ENCODE results near the gene NAA50. TPM values are rescaled to one million over a fixed set of nuclear protein-coding genes. Genes with fewer than 3 reads are reported as not detected.

The NAA50 gene
- polyA plus RNA-seq, 1 of the 3 experiments (the other 2 are of a cell fraction): 79.5 TPM

GRCh38 chr3:113746548-113747282 is 666 bp upstream of the NAA50 start, which contains the start of gene ATP6V1A (continued):
- no peak for TF ChIP-seq ZBTB33 (IDR thresholded peaks at IDR 0.05; ENCODE audit: borderline replicate concordance, low read depth)
- TF ChIP-seq TEAD4 (IDR thresholded peaks at IDR 0.05; ENCODE audit: borderline replicate concordance, insufficient read depth): no peak
- TF ChIP-seq FOXJ3 (CRISPR knock-in tag; IDR thresholded peaks at IDR 0.05): no peak
- TF ChIP-seq FOXM1 (IDR thresholded peaks at IDR 0.05; ENCODE audit: low read depth): no peak

GRCh38 chr3:113744941-113745755 is 901 bp downstream of the NAA50 start:
- Histone ChIP-seq H4K20me1 (ENCODE audit: insufficient read depth) (peaks cover 46% of the 10 kb centered on the region), H3K9me2 (no peaks in the 10 kb centered on the region), H3K27me3 (ENCODE audit: insufficient read depth) (no peaks in the 10 kb centered on the region), H3K36me3 (replicated peaks in 1 of 2; ENCODE audit: control insufficient read depth in 1 of 2, insufficient read depth in 2 of 2, low read length in 1 of 2) (peaks cover 0 to 4% of the 10 kb centered on the region in 2 experiments), H3K9ac (peak overlapping the region; percentile 97), H3K4me3 (ENCODE audit: low read depth in 2 of 2, low read length in 1 of 2) (peak overlapping the region; percentile 94 to 99), H2AFZ (ENCODE audit: low read depth) (0 out of 2 replicates have a peak overlapping the region, but pooled peaks have one; percentile 73), H3K27ac (ENCODE audit: low read depth in 2 of 2, low read length in 1 of 2) (peak overlapping the region; percentile 100), H3K79me2 (ENCODE audit: insufficient read depth) (peaks cover 87% of the 10 kb centered on the region), H3F3A (replicated peaks; ENCODE audit: insufficient read depth) (peaks cover 12% of the 10 kb centered on the region), H3K4me2 (peak overlapping the region; percentile 87), H3K9me3 (no peaks in the 10 kb centered on the region), H3K4me1 (ENCODE audit: control insufficient read depth in 1 of 2, insufficient read depth in 2 of 2, low read depth in 1 of 2, low read length in 1 of 2) (peaks cover 6 to 16% of the 10 kb centered on the region in 2 experiments; a peak in 3 of 4 replicates)
- POLR2A ChIA-PET: no interaction called here
- DNase-seq: peak; percentile 80
- WGBS (ENCODE audit: low lambda C conversion rate): 2% methylated on average over 34 of the region's 35 CpGs
- CTCF ChIA-PET: interaction anchor here (0.6 to 2.4 kb wide), 36 partner anchors 9 to 590 kb away, joined by 3 to 42 read pairs (median 4); no protein-coding TSS in a partner anchor
- no peak for TF ChIP-seq NRF1 (IDR thresholded peaks at IDR 0.05; ENCODE audit: low read depth, low read length)
- TF ChIP-seq RAD21 (IDR thresholded peaks at IDR 0.05; ENCODE audit: low read length): peak; percentile 70
- peak; percentile 69 for TF ChIP-seq CTCF (IDR thresholded peaks at IDR 0.05)
- TF ChIP-seq USF2 (IDR thresholded peaks at IDR 0.05; ENCODE audit: borderline replicate concordance, low read depth, low read length): no peak
- TF ChIP-seq REST (IDR thresholded peaks at IDR 0.05; ENCODE audit: low read depth, low read length): no peak
- no peak for TF ChIP-seq TAF1 (IDR thresholded peaks at IDR 0.05; ENCODE audit: borderline replicate concordance, low read depth, low read length)
- no peak for TF ChIP-seq IRF3 (IDR thresholded peaks at IDR 0.05; ENCODE audit: low read depth, low read length)
- TF ChIP-seq CHD2 (IDR thresholded peaks at IDR 0.05; ENCODE audit: low read length, partially characterized antibody): peak; percentile 57
- 0 out of 2 replicates have a peak, but pooled peaks have one; percentile 34 for TF ChIP-seq RCOR1 (IDR thresholded peaks at IDR 0.05; ENCODE audit: low read length)
- peak; percentile 42; the same call in 1 of the 2 replicates for TF ChIP-seq SMC3 (IDR thresholded peaks at IDR 0.05; ENCODE audit: low read depth, low read length)
- peak; percentile 47 for TF ChIP-seq MXI1 (IDR thresholded peaks at IDR 0.05; ENCODE audit: low read depth, low read length)
- TF ChIP-seq MAX (IDR thresholded peaks at IDR 0.05; ENCODE audit: low read depth): peak; percentile 44; the same call in 1 of the 2 replicates
